Large intestine (tissue), 3 donors: ENCODE results near the gene ADCY9. TPM values are rescaled to one million over a fixed set of nuclear protein-coding genes. Genes with fewer than 3 reads are reported as not detected.
A peak's percentile ranks its signal among the peaks of the same experiment; 100 is the strongest.

Experiments used
- DNase-seq, 2 donors: peaks; one replicate each; pipeline versions ENCODE4 v3.0.0 to v3.0.0-alpha.2; 2013
- H3K27ac ChIP-seq: one replicate; pipeline ENCODE4 v1.5.1; 2013; ENCODE audit warnings: low read length
- H3K27me3 ChIP-seq: 2 replicates; pipeline ENCODE4 v1.6.1; 2013; ENCODE audit warnings: low read length; ENCODE audit not compliant: control insufficient read depth, insufficient read depth
- H3K36me3 ChIP-seq: 2 replicates; pipeline ENCODE4 v1.6.1; 2013; ENCODE audit warnings: low read length; ENCODE audit not compliant: control insufficient read depth, insufficient read depth
- H3K4me1 ChIP-seq: one replicate; pipeline ENCODE4 v1.6.1; 2013; ENCODE audit warnings: low read length; ENCODE audit not compliant: control insufficient read depth, insufficient read depth
- H3K4me3 ChIP-seq: one replicate; pipeline ENCODE4 v1.5.1; 2013; ENCODE audit warnings: low read length
- H3K9me3 ChIP-seq: one replicate; pipeline ENCODE4 v1.6.1; 2013; ENCODE audit warnings: mild to moderate bottlenecking, low read depth, low read length, moderate library complexity; ENCODE audit not compliant: control insufficient read depth
- WGBS: methylation state at CpG from one replicate; pipeline ENCODE4 v1.1.5; 2013; ENCODE audit warnings: low lambda C conversion rate; ENCODE audit not compliant: insufficient coverage; 5-methylcytosine and 5-hydroxymethylcytosine counted together
- polyA plus RNA-seq: library from polyadenylated mRNA; unstranded; fragments of 120-200 nt; gene quantifications from one replicate; pipeline ENCODE4 v1.2.1, GENCODE V29; 2013

The ADCY9 gene
- polyA plus RNA-seq, 1 donor: 8.1 TPM

DNA sequence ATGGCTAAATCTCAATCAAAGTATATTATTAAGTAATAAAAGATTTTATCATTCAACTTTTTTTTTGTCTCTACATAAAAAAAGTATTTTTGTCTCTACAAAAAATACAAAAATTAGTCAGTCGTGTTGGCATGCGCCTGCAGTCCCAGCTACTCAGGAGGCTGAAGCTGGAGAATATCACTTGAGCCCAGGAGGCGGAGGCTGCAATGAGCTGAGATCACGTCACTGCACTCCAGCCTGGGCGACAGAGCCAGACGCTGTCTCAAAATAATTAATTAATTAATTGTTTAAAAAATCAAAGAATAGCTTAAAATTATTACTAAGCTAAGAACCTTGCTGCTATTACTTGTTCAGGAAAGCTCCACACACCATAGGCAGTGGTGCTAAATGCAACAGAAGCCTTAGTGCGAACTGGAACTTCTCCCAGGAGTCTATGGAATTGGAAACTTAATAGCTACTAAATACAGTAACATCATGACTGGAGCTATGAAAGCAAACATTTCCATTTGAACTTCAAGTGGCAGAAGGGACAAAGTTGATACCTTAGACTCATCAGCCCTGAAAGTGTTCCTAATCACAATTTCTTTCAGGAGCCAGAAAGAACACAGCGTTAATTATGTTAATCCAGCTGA is 22.6 kb downstream of the ADCY9 start:
- no peak for DNase-seq
- H3K4me3 ChIP-seq: no peak overlapping the region

DNA sequence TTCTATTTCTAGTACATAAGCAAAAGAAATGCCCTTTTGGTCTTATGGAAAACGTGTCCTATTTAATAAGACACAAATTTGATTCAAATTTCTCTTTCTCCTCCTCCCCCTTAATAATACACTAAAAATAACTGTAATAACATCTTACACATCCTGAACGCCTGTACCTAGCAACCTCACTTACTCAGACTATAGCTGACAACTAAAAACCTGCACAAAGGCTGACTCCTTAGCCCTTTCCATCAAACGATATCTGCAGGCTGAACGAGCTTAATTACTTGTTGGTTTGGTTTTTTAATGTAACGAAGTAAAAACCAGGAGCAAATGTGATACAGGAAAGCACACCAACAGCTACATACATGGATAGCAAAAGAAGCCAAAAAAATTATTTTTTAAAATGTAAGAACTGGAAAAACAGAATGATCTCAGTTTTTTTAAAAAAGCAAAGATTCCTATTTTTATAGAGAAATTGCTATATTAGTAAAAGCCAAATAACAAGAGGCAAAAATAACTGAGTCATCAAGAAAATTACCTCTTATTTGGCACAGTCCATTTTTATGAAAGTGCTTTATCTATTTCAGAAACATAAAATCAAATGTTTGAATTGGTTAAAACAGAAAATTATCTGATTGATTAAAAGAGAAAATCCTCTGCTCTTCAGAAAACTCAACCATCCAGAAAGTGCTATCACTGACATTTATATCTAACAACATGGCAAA is 23.5 kb downstream of the ADCY9 start:
- H3K27ac ChIP-seq: no peak overlapping the region
- H3K27me3 ChIP-seq: no peaks in the 10 kb centered on the region
- no peak overlapping the region for H3K4me3 ChIP-seq
- 90% methylated on average over 3 of the region's 5 CpGs for whole genome bisulfite sequencing
- H3K36me3 ChIP-seq: no peaks in the 10 kb centered on the region
- no peaks in the 10 kb centered on the region for H3K9me3 ChIP-seq
- no peak for DNase-seq
- H3K4me1 ChIP-seq: peaks cover 2% of the 10 kb centered on the region

More for the DNA sequence above, 22.6 kb downstream of the ADCY9 start:
- H3K27me3 ChIP-seq: no peaks in the 10 kb centered on the region
- no peaks in the 10 kb centered on the region for H3K36me3 ChIP-seq
- H3K4me1 ChIP-seq: peaks cover 2% of the 10 kb centered on the region
- H3K9me3 ChIP-seq: no peaks in the 10 kb centered on the region
- no peak overlapping the region for H3K27ac ChIP-seq
- WGBS: 70% methylated on average over 2 of the region's 8 CpGs

- DNase-seq: no peak
- Histone ChIP-seq H3K9me3 (no peaks in the 10 kb centered on the region), H3K27me3 (no peaks in the 10 kb centered on the region), H3K4me3 (no peak overlapping the region), H3K4me1 (peaks cover 2% of the 10 kb centered on the region), H3K27ac (no peak overlapping the region), H3K36me3 (no peaks in the 10 kb centered on the region)
- 90% methylated on average over 2 of the region's 17 CpGs for WGBS
Observed at GRCh38 chr16:4091240-4092012, 24.8 kb downstream of the ADCY9 start.

DNA sequence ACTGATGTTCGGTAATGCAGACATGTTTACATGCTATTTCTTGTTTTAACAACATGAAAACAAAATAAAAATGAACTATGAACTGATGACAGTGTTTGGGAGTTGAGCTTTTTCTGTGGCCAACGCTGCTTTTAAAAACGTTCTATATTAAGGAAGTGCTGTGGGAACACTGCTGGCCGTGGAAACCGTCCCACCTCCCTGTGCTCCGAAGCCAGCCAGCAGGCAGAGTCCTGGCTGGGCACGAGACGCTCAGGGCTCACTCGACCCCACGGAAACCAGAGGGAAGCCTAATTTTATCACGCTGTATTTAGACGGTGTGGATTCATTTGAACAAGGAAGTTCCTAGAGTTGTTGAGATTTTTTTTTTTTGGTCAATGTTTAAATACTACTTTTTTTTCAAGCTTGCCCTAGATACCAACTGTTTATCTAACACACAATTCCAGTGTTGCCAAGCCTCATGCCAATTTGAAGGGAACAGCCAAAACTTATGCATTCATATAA is 25.8 kb downstream of the ADCY9 start:
- H3K9me3 ChIP-seq: no peaks in the 10 kb centered on the region
- no peaks in the 10 kb centered on the region for H3K27me3 ChIP-seq
- H3K4me1 ChIP-seq: peaks cover 6% of the 10 kb centered on the region
- DNase-seq: peak in 1 of 2 donors; percentile 73
- 0% methylated on average over 1 of the region's 12 CpGs for WGBS
- H3K27ac ChIP-seq: peak overlapping the region; percentile 63
- peak overlapping the region; percentile 14 for H3K4me3 ChIP-seq
- H3K36me3 ChIP-seq: no peaks in the 10 kb centered on the region

DNA sequence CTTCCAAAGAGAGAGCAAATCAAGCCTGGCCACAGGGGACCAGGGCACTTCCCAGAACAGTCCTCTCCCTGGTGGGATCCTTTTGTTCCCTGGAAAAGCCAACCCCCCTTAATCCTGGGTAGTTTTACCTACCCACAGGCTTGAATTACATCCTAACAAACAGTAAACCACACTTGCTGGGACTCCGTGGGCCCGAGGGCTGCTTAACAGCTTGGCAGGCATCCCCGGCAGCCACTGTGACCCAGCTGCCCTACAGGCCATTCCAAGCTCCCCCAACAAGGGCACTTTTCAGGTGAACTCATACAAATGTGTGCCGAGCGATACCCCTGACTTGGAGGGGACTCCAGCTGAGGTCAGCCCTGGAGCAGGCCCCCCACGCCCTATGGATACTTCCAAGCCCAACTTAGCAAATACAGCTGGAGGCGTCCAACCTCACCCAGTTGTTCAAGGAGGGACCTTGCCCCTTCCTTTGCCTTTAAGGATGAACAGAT is 26.4 kb downstream of the ADCY9 start:
- Histone ChIP-seq H3K27ac (peak overlapping the region; percentile 63), H3K4me1 (peaks cover 8% of the 10 kb centered on the region), H3K4me3 (no peak overlapping the region), H3K36me3 (no peaks in the 10 kb centered on the region), H3K9me3 (no peaks in the 10 kb centered on the region), H3K27me3 (no peaks in the 10 kb centered on the region)
- no CpG with 5 or more reads among the region's 7 CpGs for WGBS
- peak in 1 of 2 donors; percentile 80 for DNase-seq

- Histone ChIP-seq H3K36me3 (no peaks in the 10 kb centered on the region), H3K27me3 (no peaks in the 10 kb centered on the region), H3K9me3 (no peaks in the 10 kb centered on the region), H3K27ac (no peak overlapping the region), H3K4me1 (peaks cover 8% of the 10 kb centered on the region), H3K4me3 (no peak overlapping the region)
- no peak for DNase-seq
- no CpG with 5 or more reads among the region's 15 CpGs for WGBS
Observed at GRCh38 chr16:4089251-4089810, 26.9 kb downstream of the ADCY9 start.

DNA sequence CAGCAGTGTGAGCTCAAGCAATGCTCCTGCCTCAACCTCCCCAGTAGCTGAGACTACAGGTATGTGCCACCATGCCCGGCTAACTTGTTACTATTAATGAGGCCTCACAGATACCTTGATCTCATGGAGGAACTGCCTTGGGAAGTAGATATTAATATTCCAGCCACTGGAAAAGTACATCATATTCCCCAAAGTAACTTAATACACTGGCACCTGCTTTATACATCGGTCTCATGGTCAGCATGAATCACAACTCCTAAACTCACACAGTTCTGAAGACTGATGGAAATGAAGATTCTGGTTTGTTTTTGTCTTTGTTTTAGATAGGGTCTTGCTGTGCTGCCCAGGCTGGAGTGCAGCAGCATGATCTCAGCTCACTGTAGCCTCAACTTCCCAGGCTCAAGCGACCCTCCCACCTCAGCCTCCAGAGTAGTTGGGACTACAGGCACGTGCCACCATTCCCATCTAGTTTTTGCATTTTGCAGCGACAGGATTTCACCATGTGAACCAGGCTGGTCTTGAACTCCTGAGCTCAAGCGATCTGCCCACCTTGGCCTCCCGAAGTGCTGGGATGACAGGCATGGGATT is 28.2 kb downstream of the ADCY9 start:
- WGBS: no CpG with 5 or more reads among the region's 7 CpGs
- Histone ChIP-seq H3K9me3 (no peaks in the 10 kb centered on the region), H3K36me3 (no peaks in the 10 kb centered on the region), H3K27ac (no peak overlapping the region), H3K4me1 (peaks cover 8% of the 10 kb centered on the region), H3K4me3 (no peak overlapping the region), H3K27me3 (no peaks in the 10 kb centered on the region)
- no peak for DNase-seq

GRCh38 chr16:4087099-4087885 is 28.9 kb downstream of the ADCY9 start:
- WGBS: 89% methylated on average over 3 of the region's 12 CpGs
- Histone ChIP-seq H3K4me3 (no peak overlapping the region), H3K9me3 (no peaks in the 10 kb centered on the region), H3K36me3 (no peaks in the 10 kb centered on the region), H3K4me1 (peaks cover 8% of the 10 kb centered on the region), H3K27ac (no peak overlapping the region), H3K27me3 (no peaks in the 10 kb centered on the region)
- DNase-seq: no peak

DNA sequence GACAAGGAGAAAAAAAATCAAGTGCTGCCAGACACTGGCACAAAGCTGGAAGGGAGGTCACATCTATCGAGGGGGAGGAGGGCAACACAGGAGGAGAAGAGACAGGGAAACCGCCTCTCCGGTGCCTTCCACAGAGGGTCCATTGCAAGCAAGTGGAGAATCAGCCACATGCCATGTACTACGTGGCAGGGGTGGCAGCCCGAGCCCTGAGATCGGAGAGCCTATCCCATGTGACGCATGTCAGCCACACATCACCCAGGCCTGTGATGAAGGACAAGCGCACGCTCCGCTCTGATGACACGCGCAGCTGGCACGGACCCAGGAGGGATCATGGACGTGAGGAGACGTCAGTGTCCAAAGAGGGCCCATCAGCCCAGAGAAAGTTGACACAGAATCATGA is 30.1 kb downstream of the ADCY9 start:
- Histone ChIP-seq H3K4me1 (peaks cover 13% of the 10 kb centered on the region), H3K9me3 (no peaks in the 10 kb centered on the region), H3K4me3 (no peak overlapping the region), H3K27me3 (no peaks in the 10 kb centered on the region), H3K27ac (no peak overlapping the region), H3K36me3 (no peaks in the 10 kb centered on the region)
- no CpG with 5 or more reads among the region's 15 CpGs for WGBS
- no peak for DNase-seq
